ENCODE results near the gene PGS1. TPM values are rescaled to one million over a fixed set of nuclear protein-coding genes. Genes with fewer than 3 reads are reported as not detected.

The PGS1 gene
- total and polyA plus RNA-seq, 10 of the 15 experiments (the other 5 are each of a cell fraction or from before 2014, with no cell fraction given) = 1.3 to 37.6 (median 27.4) TPM

- TF ChIP-seq CHD4 (IDR thresholded peaks at IDR 0.05) (no peak), HCFC1 (IDR thresholded peaks at IDR 0.05; ENCODE audit: low read length) (no peak), TBL1XR1 (IDR thresholded peaks at IDR 0.05; ENCODE audit: low read depth, low read length) (no peak), SMAD1 (IDR thresholded peaks at IDR 0.05; ENCODE audit: low read depth, partially characterized antibody) (no peak), FOS (IDR thresholded peaks at IDR 0.05; ENCODE audit: borderline replicate concordance, extremely low read depth, insufficient read length) (no peak), SMC3 (IDR thresholded peaks at IDR 0.05; ENCODE audit: borderline replicate concordance, low read length) (no peak), KAT2A (conservative IDR thresholded peaks at IDR 0.05; ENCODE audit: control insufficient read depth, low read depth, low read length) (no peak), GABPA (IDR thresholded peaks at IDR 0.05; ENCODE audit: low read depth) (no peak), MYB (IDR thresholded peaks at IDR 0.05; ENCODE audit: borderline replicate concordance, low read depth, low read length) (no peak)
- Histone ChIP-seq H3K4me2 (ENCODE audit: control insufficient read depth, insufficient read depth) (no peak overlapping the region), H3K27ac (ENCODE audit: control insufficient read depth, insufficient read depth) (no peak overlapping the region), H3K4me3 (no peak overlapping the region), H3K27me3 (replicated peaks in 1 of 2; ENCODE audit: control insufficient read depth in 2 of 2, insufficient read depth in 2 of 2, low read length in 1 of 2) (0 out of 4 replicates have a peak, but pooled peaks cover 0 to 5% of the 10 kb centered on the region in 2 experiments), H3K36me3 (ENCODE audit: control insufficient read depth in 2 of 2, insufficient read depth in 2 of 2, low read length in 1 of 2) (no peaks in the 10 kb centered on the region; a peak in 1 of 4 replicates), H3K79me2 (ENCODE audit: control insufficient read depth, insufficient read depth, low read length) (peaks cover 5% of the 10 kb centered on the region), H3K4me1 (ENCODE audit: control insufficient read depth, insufficient read depth, low read length) (peaks cover 31% of the 10 kb centered on the region), H2AFZ (ENCODE audit: control insufficient read depth, low read depth, low read length) (no peak overlapping the region), H3K9ac (ENCODE audit: control insufficient read depth, insufficient read depth, low read length) (no peak overlapping the region), H3K9me3 (replicated peaks; ENCODE audit: control insufficient read depth, insufficient read depth, low read length) (no peaks in the 10 kb centered on the region), H4K20me1 (ENCODE audit: control insufficient read depth, insufficient read depth) (no peaks in the 10 kb centered on the region)
- no peak for DNase-seq (ENCODE audit: low read depth, low spot score)
- intact Hi-C loops (cut with micrococcal nuclease; ENCODE audit: unreplicated experiment) = no loop called here
- no peak for FAIRE-seq
- in situ Hi-C loops (cut with MboI) = loop anchor here (5.0 kb wide), 1 partner anchor 60 kb away; no protein-coding TSS in a partner anchor
- 80% methylated on average over 4 of the region's 5 CpGs for WGBS (ENCODE audit: insufficient coverage, insufficient replicate concordance, low lambda C conversion rate, missing lambda C conversion rate)
- ChIA-PET POLR2A (interaction anchor here (0.6 to 1.2 kb wide), 4 partner anchors 14 to 1038 kb away, joined by 3 to 4 read pairs (median 3); no protein-coding TSS in a partner anchor), RAD21 (ENCODE audit: unreplicated experiment) (interaction anchor here (0.7 to 5.3 kb wide), 7 partner anchors 21 to 1150 kb away, joined by 3 to 52 read pairs (median 4); no protein-coding TSS in a partner anchor), SMC1A (ENCODE audit: uncharacterized antibody, unreplicated experiment) (interaction anchor here (6.1 kb wide), 1 partner anchor 61 kb away, joined by 26 read pairs; no protein-coding TSS in a partner anchor), CTCF (interaction anchor here (0.6 to 6.6 kb wide), 9 partner anchors 10 to 111 kb away, joined by 3 to 96 read pairs (median 5); no protein-coding TSS in a partner anchor)
- ATAC-seq = no peak
- BruUV-seq (replicated peaks) = no TSS peak
These were observed 16.2 kb upstream of the PGS1 start for GRCh38 chr17:78362232-78362631.
